ENCODE measurements around the gene PNN.

- TF ChIP-seq EZH2phosphoT487 (IDR thresholded peaks at IDR 0.05; ENCODE audit: insufficient read depth, low read depth), result no peak
- TF ChIP-seq EZH2 (IDR thresholded peaks at IDR 0.05; ENCODE audit: insufficient read depth, poor library complexity, severe bottlenecking), result no peak
Observed at GRCh38 chr14:39182770-39183684, 8.0 kb downstream of the PNN start.

All from GM23248 (cell line).